ENCODE data around the gene GRM7. TPM values are rescaled to one million over a fixed set of nuclear protein-coding genes. Genes with fewer than 3 reads are reported as not detected.

The GRM7 gene
- total RNA-seq, 1 experiment from 2014 or later: not detected

- no peak overlapping the region for H3K9ac ChIP-seq (ENCODE audit: low read length)
- TF ChIP-seq POLR2AphosphoS5 (IDR thresholded peaks at IDR 0.05; ENCODE audit: low read depth, low read length) (no peak), YY1 (IDR thresholded peaks at IDR 0.05; ENCODE audit: extremely low read depth, insufficient replicate concordance, low read depth, low read length) (no peak), JUND (IDR thresholded peaks at IDR 0.05) (no peak), REST (IDR thresholded peaks at IDR 0.05; ENCODE audit: low read depth) (no peak), FOSL1 (IDR thresholded peaks at IDR 0.05; ENCODE audit: low read depth) (no peak), ELF1 (IDR thresholded peaks at IDR 0.05; ENCODE audit: borderline replicate concordance, low read depth) (no peak), POLR2A (IDR thresholded peaks at IDR 0.05; ENCODE audit: borderline replicate concordance, extremely low read depth, insufficient read depth, insufficient read length) (no peak), ZFX (IDR thresholded peaks at IDR 0.05) (no peak), ZNF274 (IDR thresholded peaks at IDR 0.05; ENCODE audit: low read depth, low read length) (no peak), SP1 (IDR thresholded peaks at IDR 0.05; ENCODE audit: low read depth) (no peak), EGR1 (IDR thresholded peaks at IDR 0.05; ENCODE audit: low read depth) (no peak), MAX (IDR thresholded peaks at IDR 0.05) (no peak), CEBPB (IDR thresholded peaks at IDR 0.05; ENCODE audit: low read depth) (no peak), SIN3A (IDR thresholded peaks at IDR 0.05; ENCODE audit: low read depth) (no peak)
- BruUV-seq (replicated peaks): no TSS peak
- H3K79me2 ChIP-seq (ENCODE audit: insufficient read depth, low read length): no peaks in the 10 kb centered on the region
- H3K4me2 ChIP-seq (ENCODE audit: low read length): no peak overlapping the region
- no peaks in the 10 kb centered on the region for H3K9me3 ChIP-seq (ENCODE audit: control insufficient read depth in 1 of 2, insufficient read depth in 1 of 2, low read depth in 1 of 2, low read length in 2 of 2)
- H3K27me3 ChIP-seq (ENCODE audit: insufficient read depth, low read length): no peaks in the 10 kb centered on the region
- no peak for ATAC-seq
- H3K4me1 ChIP-seq (ENCODE audit: control insufficient read depth in 1 of 2, insufficient read depth in 2 of 2, low read length in 2 of 2): no peaks in the 10 kb centered on the region
- no peaks in the 10 kb centered on the region for H3K36me3 ChIP-seq (ENCODE audit: control insufficient read depth in 1 of 2, insufficient read depth in 2 of 2, low read length in 2 of 2)
- H3K27ac ChIP-seq (ENCODE audit: low read depth, low read length): no peak overlapping the region
- intact Hi-C loops (cut with micrococcal nuclease): no loop called here
- ChIA-PET RAD21 (ENCODE audit: low non-redundant PET in 1 of 2, low total read pairs in 2 of 2, uncharacterized antibody in 2 of 2, unreplicated experiment in 2 of 2) (no interaction called here), CTCF (no interaction called here), POLR2A (no interaction called here)
- peaks cover 3% of the 10 kb centered on the region; the same call in 1 of the 2 replicates for H3K9me2 ChIP-seq (ENCODE audit: insufficient read depth)
- no peak for DNase-seq (ENCODE audit: low read depth, low spot score)
- no peak overlapping the region for H2AFZ ChIP-seq (ENCODE audit: low read depth, low read length, poor library complexity, severe bottlenecking)
- H4K20me1 ChIP-seq (ENCODE audit: insufficient read depth): no peaks in the 10 kb centered on the region
- no peak overlapping the region for H3K4me3 ChIP-seq (replicated peaks in 1 of 2; ENCODE audit: low read depth in 1 of 2, low read length in 2 of 2)
Observed at GRCh38 chr3:7393944-7394605, 533.2 kb downstream of the GRM7 start.
